Gastroesophageal sphincter (tissue), 3 donors: ENCODE data around the gene MTUS2.

Experiments used
- CTCF ChIP-seq, 4 experiments: fragments of 200-600 bp in 2 of 4; fragments of 450-650 bp in 2 of 4; sonication (generic) in 1 of 4; IDR thresholded peaks; one replicate each; pipeline ENCODE4 v1.5.1; 2017 to 2019; ENCODE audit warnings: antibody characterized with exemption in 4 of 4, mild to moderate bottlenecking in 2 of 4, moderate library complexity in 2 of 4
- POLR2A ChIP-seq, 2 donors: fragments of 450-650 bp; IDR thresholded peaks; one replicate each; pipeline ENCODE4 v1.6.1; 2017; ENCODE audit warnings: antibody characterized with exemption in 2 of 2, mild to moderate bottlenecking in 2 of 2, moderate library complexity in 1 of 2

GRCh38 chr13:29459813-29460355 lies 639.7 kb downstream of the MTUS2 start:
- TF ChIP-seq POLR2A (IDR thresholded peaks at IDR 0.05) (no peak), CTCF (IDR thresholded peaks at IDR 0.05) (no peak)
